Chondrocyte (in vitro differentiated cells): ENCODE results near the gene MBTD1. TPM values are rescaled to one million over a fixed set of nuclear protein-coding genes. Genes with fewer than 3 reads are reported as not detected.

Experiments used
- DNase-seq: peaks from one replicate; pipeline ENCODE4 v3.0.0; 2021; ENCODE audit warnings: mixed read lengths, low spot score
- H3K27ac Mint-ChIP-seq: one replicate; pipeline ENCODE4 v1.8.0; 2021; ENCODE audit warnings: mild to moderate bottlenecking, moderate library complexity, mixed read lengths; ENCODE audit not compliant: unreplicated experiment
- H3K27me3 Mint-ChIP-seq: 2 replicates; pipeline ENCODE4 v1.8.0; 2021; ENCODE audit warnings: low read depth, mixed read lengths
- H3K36me3 Mint-ChIP-seq: 2 replicates; pipeline ENCODE4 v1.8.0; 2021; ENCODE audit warnings: low read depth, mixed read lengths
- H3K4me1 Mint-ChIP-seq: 2 replicates; pipeline ENCODE4 v1.8.0; 2021; ENCODE audit warnings: low read depth, mild to moderate bottlenecking, mixed read lengths
- H3K4me3 Mint-ChIP-seq: one replicate; pipeline ENCODE4 v1.8.0; 2021; ENCODE audit warnings: mild to moderate bottlenecking, moderate library complexity, mixed read lengths; ENCODE audit not compliant: unreplicated experiment
- H3K9me3 Mint-ChIP-seq: 2 replicates; pipeline ENCODE4 v1.8.0; 2021; ENCODE audit warnings: low read depth, mixed read lengths
- total RNA-seq: library from RNA; stranded (reverse); gene quantifications from 3 replicates; pipeline ENCODE4 v1.2.1, GENCODE V29; 2021
- TF ChIP-seq, protein P1 (sequence below): fragments of 200-600 bp; sonication (generic); IDR thresholded peaks from 2 replicates; pipeline ENCODE4 v1.5.0; 2021; ENCODE audit warnings: antibody characterized with exemption, mild to moderate bottlenecking, moderate library complexity

The MBTD1 gene
- total RNA-seq, 1 donor from 2014 or later = 10.9 TPM

DNA sequence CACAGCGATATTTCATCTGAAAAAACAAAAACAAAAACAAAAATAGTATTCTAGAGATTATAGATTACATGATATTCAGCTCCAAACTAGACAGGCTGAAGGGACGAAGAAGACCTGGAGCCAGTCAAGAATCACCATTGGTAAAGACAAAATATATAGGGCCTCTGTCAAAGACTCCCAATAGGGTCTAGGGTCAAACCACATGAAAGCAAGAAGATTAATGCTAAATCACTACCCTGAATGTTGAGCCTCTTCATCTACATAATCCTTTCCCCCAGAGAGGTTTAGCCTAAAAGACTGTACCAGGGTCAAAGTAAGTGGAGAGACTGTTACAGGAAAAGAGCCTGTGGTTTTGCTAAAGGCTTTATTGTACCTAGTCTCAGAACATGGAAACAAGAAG lies 117.3 kb downstream of the MBTD1 start:
- Mint-ChIP-seq H3K9me3 (no peaks in the 10 kb centered on the region), H3K36me3 (no peaks in the 10 kb centered on the region), H3K4me3 (no peak overlapping the region), H3K4me1 (no peaks in the 10 kb centered on the region), H3K27me3 (no peaks in the 10 kb centered on the region), H3K27ac (no peak overlapping the region)
- no peak for DNase-seq
- TF ChIP-seq, protein P1, sequence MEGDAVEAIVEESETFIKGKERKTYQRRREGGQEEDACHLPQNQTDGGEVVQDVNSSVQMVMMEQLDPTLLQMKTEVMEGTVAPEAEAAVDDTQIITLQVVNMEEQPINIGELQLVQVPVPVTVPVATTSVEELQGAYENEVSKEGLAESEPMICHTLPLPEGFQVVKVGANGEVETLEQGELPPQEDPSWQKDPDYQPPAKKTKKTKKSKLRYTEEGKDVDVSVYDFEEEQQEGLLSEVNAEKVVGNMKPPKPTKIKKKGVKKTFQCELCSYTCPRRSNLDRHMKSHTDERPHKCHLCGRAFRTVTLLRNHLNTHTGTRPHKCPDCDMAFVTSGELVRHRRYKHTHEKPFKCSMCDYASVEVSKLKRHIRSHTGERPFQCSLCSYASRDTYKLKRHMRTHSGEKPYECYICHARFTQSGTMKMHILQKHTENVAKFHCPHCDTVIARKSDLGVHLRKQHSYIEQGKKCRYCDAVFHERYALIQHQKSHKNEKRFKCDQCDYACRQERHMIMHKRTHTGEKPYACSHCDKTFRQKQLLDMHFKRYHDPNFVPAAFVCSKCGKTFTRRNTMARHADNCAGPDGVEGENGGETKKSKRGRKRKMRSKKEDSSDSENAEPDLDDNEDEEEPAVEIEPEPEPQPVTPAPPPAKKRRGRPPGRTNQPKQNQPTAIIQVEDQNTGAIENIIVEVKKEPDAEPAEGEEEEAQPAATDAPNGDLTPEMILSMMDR = no peak

DNA sequence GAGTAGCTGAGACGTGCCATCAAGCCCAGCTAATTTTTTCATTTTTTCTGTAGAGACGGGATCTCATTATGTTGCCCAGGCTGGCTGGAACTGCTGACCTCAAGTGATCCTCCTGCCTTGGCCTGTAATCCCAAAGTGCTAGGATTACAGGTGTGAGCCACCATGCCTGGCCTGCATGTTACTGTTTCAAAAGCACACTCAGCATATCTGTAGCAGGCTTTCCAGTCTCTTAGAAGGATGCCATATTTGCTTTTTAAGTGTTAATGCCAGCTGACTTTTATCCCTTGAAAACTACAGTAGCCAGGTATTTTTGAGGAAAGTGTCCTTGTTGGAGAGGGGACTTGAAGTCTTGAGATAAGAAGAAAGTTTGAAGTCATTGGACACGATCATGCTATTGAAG lies 123.9 kb downstream of the MBTD1 start:
- H3K4me1 Mint-ChIP-seq = peaks cover 12% of the 10 kb centered on the region
- no peaks in the 10 kb centered on the region for H3K27me3 Mint-ChIP-seq
- H3K27ac Mint-ChIP-seq = no peak overlapping the region
- TF ChIP-seq, protein P1 = no peak
- H3K9me3 Mint-ChIP-seq = no peaks in the 10 kb centered on the region
- no peak for DNase-seq
- H3K36me3 Mint-ChIP-seq = no peaks in the 10 kb centered on the region
- H3K4me3 Mint-ChIP-seq = no peak overlapping the region

DNA sequence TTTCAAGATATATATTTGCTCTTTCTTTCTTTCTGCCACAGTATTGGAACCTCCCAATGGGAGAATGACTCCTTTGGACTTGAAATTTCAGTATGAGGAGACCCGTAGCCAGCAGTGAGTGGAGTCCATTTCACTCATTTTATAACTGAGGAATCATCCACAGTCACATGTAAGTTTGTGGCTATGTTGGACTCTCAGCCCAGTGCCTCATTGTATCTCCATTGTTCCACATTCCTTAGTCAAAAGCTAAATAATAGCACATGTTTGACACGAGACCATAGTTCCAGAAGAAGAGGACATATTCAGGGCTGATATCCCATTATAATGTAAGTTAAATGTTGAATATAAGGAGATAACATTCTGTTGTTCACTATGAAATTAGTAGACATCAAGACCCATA lies 126.5 kb downstream of the MBTD1 start:
- no peaks in the 10 kb centered on the region for H3K36me3 Mint-ChIP-seq
- H3K27me3 Mint-ChIP-seq = no peaks in the 10 kb centered on the region
- no peaks in the 10 kb centered on the region for H3K9me3 Mint-ChIP-seq
- TF ChIP-seq, protein P1 = no peak
- H3K4me1 Mint-ChIP-seq = peaks cover 12% of the 10 kb centered on the region
- peak overlapping the region; percentile 37 for H3K27ac Mint-ChIP-seq
- H3K4me3 Mint-ChIP-seq = no peak overlapping the region
- DNase-seq = no peak

DNA sequence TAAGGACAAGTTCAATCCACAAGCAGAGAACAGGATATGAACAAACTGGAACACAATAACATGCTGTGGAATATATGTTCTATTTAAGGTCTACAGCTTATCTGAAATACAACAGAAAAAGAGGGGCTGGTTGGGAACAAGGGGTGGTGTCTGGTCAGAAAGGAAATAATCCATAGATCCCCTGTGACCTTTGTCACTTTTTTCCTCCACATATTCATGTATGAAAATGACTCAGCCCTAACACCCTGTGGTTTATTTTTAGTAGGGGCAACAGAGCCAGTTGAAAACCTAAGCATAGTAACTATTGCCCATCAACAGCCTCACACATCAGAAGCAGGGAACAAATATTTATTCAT lies 126.9 kb downstream of the MBTD1 start:
- DNase-seq = no peak
- Mint-ChIP-seq H3K9me3 (no peaks in the 10 kb centered on the region), H3K27me3 (no peaks in the 10 kb centered on the region), H3K4me3 (no peak overlapping the region), H3K27ac (peak overlapping the region; percentile 37), H3K36me3 (no peaks in the 10 kb centered on the region), H3K4me1 (peaks cover 12% of the 10 kb centered on the region)
- TF ChIP-seq, protein P1 = no peak

DNA sequence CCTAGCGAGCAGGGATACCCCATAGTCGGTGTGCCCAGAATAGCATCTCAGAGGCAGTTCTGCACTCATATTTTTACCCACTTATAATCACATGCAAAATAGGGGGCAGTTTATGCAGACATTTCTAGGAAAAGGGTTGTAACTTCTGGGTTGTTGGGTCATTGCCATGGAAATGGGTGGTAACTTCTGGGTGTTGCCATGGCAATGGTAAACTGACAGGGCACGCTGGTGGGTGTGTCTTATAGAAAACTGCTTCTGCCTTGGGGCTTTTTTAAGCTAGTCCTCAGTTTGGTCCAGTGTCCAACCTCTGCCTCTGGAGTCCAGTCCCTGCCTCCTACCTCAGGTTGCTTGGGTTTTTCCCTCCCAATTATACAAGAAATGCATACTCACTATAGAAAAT lies 131.8 kb downstream of the MBTD1 start:
- Mint-ChIP-seq H3K4me1 (peaks cover 18% of the 10 kb centered on the region), H3K9me3 (no peaks in the 10 kb centered on the region), H3K36me3 (no peaks in the 10 kb centered on the region), H3K27me3 (no peaks in the 10 kb centered on the region), H3K27ac (no peak overlapping the region), H3K4me3 (no peak overlapping the region)
- TF ChIP-seq, protein P1 = no peak
- no peak for DNase-seq

Other genes with a start within 250 kb of the MBTD1 start
- gene SPAG9, start 139.2 kb downstream of the MBTD1 start, total RNA-seq = 86.7 to 96.1 TPM (median 92.7 TPM) in 3 replicates
- 101 to 149 TPM (median 102 TPM) in 3 replicates for gene NME1, start 106.5 kb downstream of the MBTD1 start, total RNA-seq
- gene NME2, start 93.6 kb downstream of the MBTD1 start, total RNA-seq = 748 to 753 TPM (median 751 TPM) in 3 replicates
- gene UTP18, start 497 bp upstream of the MBTD1 start, total RNA-seq = 16.8 to 18.7 TPM (median 18.3 TPM) in 3 replicates